WTC11 (cell line): ENCODE results near the gene TBC1D24.

ENCODE experiments used
- JAZF1 ChIP-seq: fragments of 250-450 bp; sonication (Bioruptor Pico); IDR thresholded peaks from 2 replicates; pipeline ENCODE4 v1.9.0; 2021; ENCODE audit warnings: moderate library complexity, mild to moderate bottlenecking, inconsistent platforms
- MAX ChIP-seq: sonication (generic); formaldehyde crosslinking; IDR thresholded peaks from 2 replicates; pipeline ENCODE4 v1.8.0; 2022; ENCODE audit warnings: mild to moderate bottlenecking, missing genetic modification reagents

GRCh38 chr16:2492292-2492691, 17.4 kb downstream of the TBC1D24 start:
- no peak for TF ChIP-seq JAZF1
- TF ChIP-seq MAX (CRISPR knock-in tag): no peak
